CD8-positive, alpha-beta memory T cell (primary cell): ENCODE results near the gene PRM1. TPM values are rescaled to one million over a fixed set of nuclear protein-coding genes. Genes with fewer than 3 reads are reported as not detected.

Experiments
- polyA plus RNA-seq: library from polyadenylated mRNA; unstranded; fragments of 300-500 nt; fragmentation: Illumina TruSeq; gene quantifications from one replicate; pipeline ENCODE4 v1.2.3, GENCODE V29; 2021
- total RNA-seq, 2 experiments: library from RNA; stranded (reverse); gene quantifications; one replicate each; pipeline ENCODE4 v1.2.3, GENCODE V29; 2021

The PRM1 gene
- total and polyA plus RNA-seq, 3 experiments from 2014 or later, result not detected

Other genes starting within 250 kb of the PRM1 start
- 100 to 1,000 TPM; 128 to 144 TPM for gene SOCS1, start 25.1 kb downstream of the PRM1 start, total RNA-seq
- 17.1 TPM for gene SOCS1, start 25.1 kb downstream of the PRM1 start, polyA plus RNA-seq
- not detected for gene TNP2, start 12.0 kb downstream of the PRM1 start, total RNA-seq
- not detected for gene TNP2, start 12.0 kb downstream of the PRM1 start, polyA plus RNA-seq
- not detected for gene PRM3, start 7.7 kb downstream of the PRM1 start, total RNA-seq
- gene PRM3, start 7.7 kb downstream of the PRM1 start, polyA plus RNA-seq, result not detected
- gene PRM2, start 4.8 kb downstream of the PRM1 start, total RNA-seq, result not detected
- gene PRM2, start 4.8 kb downstream of the PRM1 start, polyA plus RNA-seq, result not detected
- 10 to 100 TPM; 37.0 to 38.3 TPM for gene RMI2, start 64.1 kb upstream of the PRM1 start, total RNA-seq
- 1.1 TPM for gene RMI2, start 64.1 kb upstream of the PRM1 start, polyA plus RNA-seq